Activated naive CD4-positive, alpha-beta T cell treated with Interleukin-2 at 50 U/mL for 16 hours (primary cell): ENCODE measurements around the gene RIPK4.

Source experiments
- DNase-seq: peaks from one replicate; pipeline ENCODE4 v3.0.0-alpha.2; 2020

The RIPK4 gene

GRCh38 chr21:41767606-41768436, 969 bp upstream of the RIPK4 start:
- DNase-seq = no peak

DNA sequence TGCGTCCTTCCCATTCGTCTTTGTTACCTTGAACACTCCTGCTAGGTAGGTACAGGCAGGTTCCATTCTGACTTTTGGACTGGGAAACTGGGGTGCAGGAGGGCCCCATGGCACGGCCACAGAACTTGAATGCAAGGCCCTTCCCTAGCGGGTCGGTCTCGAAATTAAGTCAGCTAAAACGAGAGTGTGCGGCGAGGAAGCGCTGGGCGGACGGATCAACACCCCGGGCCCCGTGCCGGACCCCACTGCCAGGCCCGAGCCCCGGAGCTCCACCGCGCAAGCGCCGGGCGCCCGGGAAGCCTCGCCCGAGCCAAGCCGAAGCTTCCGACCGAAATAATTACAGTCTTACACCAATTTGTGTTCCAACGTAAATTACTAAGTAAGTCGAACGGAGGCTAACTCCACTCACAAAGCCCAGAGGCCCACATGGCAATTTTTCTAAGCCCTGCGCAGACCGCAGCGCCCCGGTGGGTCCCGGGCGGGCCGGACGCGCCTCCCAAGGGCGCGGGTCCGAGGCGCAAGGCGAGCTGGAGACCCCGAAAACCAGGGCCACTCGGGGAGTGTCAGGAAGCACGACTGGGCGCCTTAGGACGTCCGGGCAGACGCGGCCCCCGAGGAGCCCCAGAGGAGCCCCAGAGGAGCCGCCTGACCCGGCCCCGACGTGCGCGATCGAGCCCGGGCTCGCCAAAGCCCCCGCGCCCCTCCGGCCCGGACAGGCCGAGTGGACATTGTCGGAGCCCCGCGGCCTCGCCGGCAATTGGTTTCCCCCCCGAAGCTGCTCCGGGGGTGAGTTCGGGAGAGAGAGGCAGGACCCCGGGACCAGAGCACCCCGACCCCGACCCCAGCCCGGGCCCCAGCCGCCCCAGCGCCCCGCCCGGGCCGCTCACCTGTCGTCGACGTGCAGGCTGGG, 624 bp downstream of the RIPK4 start:
- DNase-seq = no peak

GRCh38 chr21:41765420-41765821, 1.4 kb downstream of the RIPK4 start:
- DNase-seq = no peak

GRCh38 chr21:41764558-41765419, 2.1 kb downstream of the RIPK4 start:
- no peak for DNase-seq

GRCh38 chr21:41763996-41764395, 2.9 kb downstream of the RIPK4 start:
- no peak for DNase-seq

DNA sequence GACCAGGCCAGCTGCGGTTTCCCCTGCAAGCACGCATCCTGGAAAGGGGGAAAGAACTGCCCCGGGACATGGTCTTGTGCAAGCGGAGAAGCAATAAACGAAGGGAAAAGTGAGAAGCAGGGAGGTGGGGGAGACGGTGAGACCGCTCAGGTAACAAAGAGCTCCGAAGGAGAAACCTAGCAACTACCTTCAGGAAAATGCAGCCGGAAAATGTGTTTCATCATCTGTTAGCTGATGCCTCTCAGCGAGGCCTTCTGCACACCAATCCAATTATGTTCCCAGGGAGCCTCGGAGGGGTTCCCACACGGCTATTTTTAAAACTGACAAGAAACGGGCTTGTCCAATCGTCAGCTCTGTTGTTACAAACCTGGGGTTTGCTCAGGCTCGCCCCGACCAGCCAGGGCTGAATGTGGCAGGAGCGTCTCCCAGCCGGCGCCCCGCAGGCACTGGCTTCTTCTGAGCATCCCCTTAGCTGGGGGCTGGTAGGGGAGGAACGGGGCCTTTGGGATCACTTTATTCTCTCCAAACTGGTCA, 3.4 kb downstream of the RIPK4 start:
- DNase-seq = no peak

DNA sequence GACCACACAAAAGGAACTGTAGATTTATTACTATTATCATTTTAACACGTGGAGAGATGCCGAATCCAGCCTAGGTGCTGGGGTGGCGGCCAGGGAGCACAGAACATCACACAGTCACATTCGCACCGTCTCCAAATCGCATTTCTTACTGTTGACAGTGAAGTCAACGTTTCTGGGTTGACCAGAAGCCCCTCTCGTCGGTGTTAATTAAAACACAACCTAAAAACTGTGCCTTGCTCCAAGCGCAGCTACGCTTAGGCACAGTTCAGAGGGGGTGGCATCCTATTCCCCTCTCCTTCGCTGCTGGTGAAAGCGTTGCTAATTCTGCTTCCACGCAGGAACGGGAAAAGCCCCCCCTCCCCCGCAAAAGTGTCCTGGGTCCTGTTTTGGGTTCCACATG, 4.1 kb downstream of the RIPK4 start:
- DNase-seq = no peak

DNA sequence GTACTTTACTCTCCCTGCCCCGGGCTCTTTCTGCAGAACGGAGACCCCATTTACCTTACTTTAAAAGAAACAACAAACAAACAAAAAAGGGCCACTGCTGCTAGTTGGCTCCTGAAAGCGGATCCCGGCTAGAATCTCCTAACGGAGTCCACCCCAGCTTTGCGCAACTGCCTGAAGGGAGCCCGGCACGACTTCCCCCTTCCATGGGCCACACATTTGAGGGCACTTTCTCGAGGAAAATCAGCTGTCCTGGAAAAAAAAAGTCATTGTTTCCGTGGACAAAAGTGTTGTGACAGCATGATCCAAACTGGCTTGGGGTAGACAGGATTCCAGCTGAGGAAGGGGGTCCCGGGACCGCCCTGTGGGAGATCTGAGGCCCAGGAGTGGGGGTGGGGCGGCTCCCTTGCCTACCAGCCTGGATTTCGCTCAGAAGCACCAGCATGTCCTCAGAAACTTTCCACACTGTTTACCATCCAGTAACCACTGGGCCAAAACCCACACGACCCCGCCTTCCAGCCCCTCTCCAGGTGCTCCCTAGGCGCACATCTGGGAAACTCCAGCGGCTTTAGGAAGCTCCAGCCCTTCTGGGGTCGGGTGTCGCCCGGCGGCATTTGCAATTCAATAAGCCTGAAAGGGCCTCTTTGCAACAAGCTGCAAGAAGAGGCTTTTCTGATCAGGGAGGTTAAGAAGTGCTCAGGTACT, 4.8 kb downstream of the RIPK4 start:
- DNase-seq = no peak

GRCh38 chr21:41761211-41761933, 5.5 kb downstream of the RIPK4 start:
- no peak for DNase-seq

DNA sequence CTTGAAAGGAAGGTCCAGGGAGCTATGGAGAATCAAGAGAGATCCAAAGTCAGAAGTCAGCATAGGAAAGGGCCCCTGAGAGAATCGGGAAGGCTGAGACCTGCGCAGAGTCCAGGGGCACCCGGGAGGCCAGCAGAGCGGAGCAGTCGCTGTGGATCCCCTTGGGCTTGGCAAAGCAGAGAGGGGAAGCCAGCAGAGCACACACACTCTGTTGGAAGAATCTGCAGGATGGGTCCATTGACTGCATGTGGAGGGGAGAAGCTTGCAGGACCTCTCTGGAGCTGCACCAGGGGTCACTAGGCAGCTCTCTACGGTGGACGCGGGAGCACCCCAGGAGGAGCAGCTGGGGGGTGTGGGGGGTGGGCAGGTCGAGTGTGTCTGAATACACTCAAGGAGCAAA, 6.4 kb downstream of the RIPK4 start:
- DNase-seq = no peak

GRCh38 chr21:41759926-41760325, 6.9 kb downstream of the RIPK4 start:
- no peak for DNase-seq

DNA sequence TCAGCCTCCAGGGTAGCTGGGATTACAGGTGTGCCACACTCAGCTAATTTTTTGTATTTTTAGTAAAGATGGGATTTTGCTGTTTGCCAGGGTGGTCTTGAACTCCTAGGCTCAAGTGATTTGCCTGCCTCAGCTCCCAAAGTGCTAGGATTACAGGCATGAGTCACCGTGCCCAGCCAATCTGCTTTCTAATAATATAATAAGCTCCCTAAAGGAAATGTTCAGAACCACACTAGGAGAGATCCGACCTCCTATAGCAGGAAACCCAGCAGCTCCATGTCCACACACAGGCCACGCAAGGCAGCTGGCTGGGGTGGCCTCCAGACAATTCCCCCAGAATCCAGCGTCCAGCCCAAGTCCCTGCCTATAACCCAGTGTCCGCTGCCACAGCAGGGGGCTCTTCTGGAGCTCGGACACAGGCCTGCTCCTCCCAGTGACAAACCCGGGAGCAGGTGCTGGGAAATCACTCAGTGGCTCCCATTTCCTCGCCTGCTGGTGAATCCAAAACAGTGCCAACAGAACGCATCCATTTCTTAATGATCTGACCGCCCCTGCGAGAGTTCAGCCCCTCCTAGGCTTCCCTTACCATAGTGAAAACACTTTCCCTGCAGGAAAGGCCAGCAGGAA, 7.5 kb downstream of the RIPK4 start:
- DNase-seq = no peak

- DNase-seq = no peak
Measured at GRCh38 chr21:41758550-41758949, 8.3 kb downstream of the RIPK4 start.

DNA sequence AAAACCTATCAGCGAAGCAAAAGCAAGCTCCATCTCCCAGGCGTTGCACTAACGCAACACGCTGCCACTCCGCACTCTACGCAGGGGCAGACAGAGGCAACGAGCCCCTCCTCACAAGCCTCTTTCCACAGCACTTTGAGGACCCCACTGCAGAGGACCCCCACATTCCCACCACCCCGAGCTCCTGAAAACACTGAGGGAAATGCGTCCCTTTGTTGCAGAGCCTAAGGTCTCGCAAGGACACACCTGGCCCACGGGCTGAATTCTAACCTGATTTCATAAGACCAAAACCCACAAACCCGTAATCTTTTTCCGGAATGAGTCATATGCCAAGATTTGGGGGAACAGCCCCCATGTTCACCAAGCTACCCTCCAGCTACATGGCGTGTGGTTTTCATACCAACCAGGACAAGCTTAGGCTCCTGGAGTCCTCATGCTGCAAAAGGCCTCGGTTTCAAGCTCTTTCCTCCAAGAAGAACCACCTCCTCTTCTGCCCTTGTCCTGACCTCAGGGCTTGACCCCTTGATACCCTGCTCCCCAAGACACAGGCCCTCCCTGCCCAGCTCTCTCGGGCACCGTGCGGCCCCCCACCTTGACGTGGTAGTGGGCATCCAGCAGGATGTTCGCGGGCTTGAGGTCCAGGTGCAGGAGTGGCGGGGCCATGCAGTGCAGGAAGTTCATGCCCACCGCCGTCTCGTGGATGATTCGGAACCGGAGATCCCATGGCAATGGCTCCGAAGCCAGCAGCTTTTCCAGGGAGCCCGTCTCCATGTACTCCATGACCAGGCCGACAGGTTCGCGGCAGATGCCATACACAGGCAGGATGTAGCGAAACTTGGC, 10.7 kb downstream of the RIPK4 start:
- DNase-seq = no peak

- no peak for DNase-seq
Measured at GRCh38 chr21:41755258-41755933, 11.5 kb downstream of the RIPK4 start.

DNA sequence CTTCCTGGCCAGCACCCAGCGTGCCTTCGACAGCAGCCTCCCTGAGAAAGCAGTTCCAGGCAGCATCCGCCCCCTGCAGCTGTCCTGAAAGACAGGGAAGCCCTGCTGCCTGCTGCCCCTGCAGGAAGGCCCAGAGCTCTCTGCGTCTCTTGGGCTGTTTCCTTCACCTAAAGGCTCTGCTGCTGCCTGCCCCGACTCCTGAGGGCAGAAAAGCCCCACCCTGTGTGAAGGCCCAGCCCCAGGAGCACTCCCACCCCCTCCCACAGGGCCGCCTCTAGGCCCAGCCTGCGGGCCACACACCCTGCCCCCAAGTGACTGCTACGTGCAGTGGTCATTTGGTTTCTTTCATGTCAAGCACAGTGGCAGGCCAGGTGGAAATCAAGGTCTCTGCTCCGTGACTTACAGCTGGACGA, 12.4 kb downstream of the RIPK4 start:
- DNase-seq = no peak

GRCh38 chr21:41753006-41753898, 13.6 kb downstream of the RIPK4 start:
- no peak for DNase-seq

- no peak for DNase-seq
Measured at GRCh38 chr21:41752231-41752681, 14.6 kb downstream of the RIPK4 start.
